HCT116 (cell line): ENCODE results near the gene ELL2. TPM values are rescaled to one million over a fixed set of nuclear protein-coding genes. Genes with fewer than 3 reads are reported as not detected.

ENCODE experiments used
- ATAC-seq: fragments of 200-7000 bp; cut with Tn5 transposase; 2 replicates; pipeline ENCODE4 v1.9.1; 2020; ENCODE audit warnings: mild to moderate bottlenecking, moderate library complexity
- BruUV-seq: library from RNA; stranded (reverse); fragments of 400-500 nt; replicated peaks from 2 replicates; lab custom pipeline; 2021; lab: Mats Ljungman, UMichigan
- CTCF ChIA-PET: fragments of 300-600 bp; sonication (Branson Sonifier 250); formaldehyde crosslinking; loops from one replicate; lab custom pipeline; 2021; ENCODE audit warnings: antibody characterized with exemption; lab: Charles Lee
- POLR2A ChIA-PET: fragments of 300-600, 350-600 bp; sonication (Branson Sonifier 250); formaldehyde crosslinking; loops from one replicate; lab custom pipeline; 2021; ENCODE audit warnings: antibody characterized with exemption; lab: Charles Lee
- RAD21 ChIA-PET, 2 experiments: fragments of 300-600 bp; sonication (Branson Sonifier 250); formaldehyde crosslinking; loops; one replicate each; lab custom pipeline; 2023; ENCODE audit warnings: low total read pairs in 2 of 2; ENCODE audit not compliant: uncharacterized antibody in 2 of 2, unreplicated experiment in 2 of 2, low non-redundant PET in 1 of 2; lab: Charles Lee
- DNase-seq: peaks from one replicate; pipeline ENCODE4 v3.0.0-alpha.2; 2010; ENCODE audit warnings: low read depth, low spot score
- H2AFZ ChIP-seq: fragments of 200-600 bp; shearing (Covaris generic), sonication (generic); 2 replicates; pipeline ENCODE4 v1.6.1; 2017; ENCODE audit warnings: low read depth, mixed run types, mixed read lengths, antibody characterized with exemption, low read length; ENCODE audit not compliant: poor library complexity, severe bottlenecking
- H3K27ac ChIP-seq: 2 replicates; pipeline ENCODE4 v1.5.1; 2012; ENCODE audit warnings: low read depth, low read length
- H3K27me3 ChIP-seq: fragments of 200-600 bp; sonication (generic); 2 replicates; pipeline ENCODE4 v1.6.1; 2016; ENCODE audit warnings: mixed run types, low read length, mixed read lengths; ENCODE audit not compliant: insufficient read depth
- H3K36me3 ChIP-seq, 2 experiments: fragments of 200-500 bp in 1 of 2; fragments of 200-600 bp in 1 of 2; sonication (Bioruptor generic) in 1 of 2; sonication (generic) in 1 of 2; 2 replicates each; pipeline versions ENCODE4 v1.5.1 to v1.6.1; 2014 to 2016; ENCODE audit warnings: low read length in 2 of 2, inconsistent platforms in 1 of 2, mixed read lengths in 1 of 2, mixed run types in 1 of 2; ENCODE audit not compliant: insufficient read depth in 2 of 2, control insufficient read depth in 1 of 2
- H3K4me1 ChIP-seq, 2 experiments: fragments of 200-600 bp in 1 of 2; sonication (generic) in 1 of 2; 2 replicates each; pipeline versions ENCODE4 v1.5.1 to v1.6.1; 2012 to 2017; ENCODE audit warnings: low read length in 2 of 2, inconsistent platforms in 1 of 2, mild to moderate bottlenecking in 1 of 2, mixed read lengths in 1 of 2, mixed run types in 1 of 2, moderate library complexity in 1 of 2; ENCODE audit not compliant: insufficient read depth in 2 of 2, control insufficient read depth in 1 of 2
- H3K4me2 ChIP-seq: fragments of 200-600 bp; sonication (generic); 2 replicates; pipeline ENCODE4 v1.6.1; 2017; ENCODE audit warnings: mixed run types, low read length, mixed read lengths
- H3K4me3 ChIP-seq, 2 experiments: fragments of 200-600 bp in 1 of 2; sonication (generic) in 1 of 2; replicated peaks in 1 of 2; 2 replicates each; pipeline ENCODE4 v1.5.1; 2011 to 2016; ENCODE audit warnings: low read length in 2 of 2, control low read depth in 1 of 2, low read depth in 1 of 2, mild to moderate bottlenecking in 1 of 2, mixed read lengths in 1 of 2, mixed run types in 1 of 2
- H3K79me2 ChIP-seq: fragments of 200-600 bp; sonication (generic); 2 replicates; pipeline ENCODE4 v1.6.1; 2017; ENCODE audit warnings: mild to moderate bottlenecking, mixed run types, low read length, moderate library complexity, mixed read lengths; ENCODE audit not compliant: insufficient read depth
- H3K9ac ChIP-seq: fragments of 200-600 bp; sonication (generic); 2 replicates; pipeline ENCODE4 v1.6.1; 2016; ENCODE audit warnings: low read length, mixed read lengths
- H3K9me2 ChIP-seq: fragments of 200-600 bp; sonication (generic), shearing (Covaris generic); 2 replicates; pipeline ENCODE4 v1.6.1; 2017; ENCODE audit warnings: mixed run types, mild to moderate bottlenecking, moderate library complexity; ENCODE audit not compliant: insufficient read depth
- H3K9me3 ChIP-seq, 2 experiments: fragments of 200-500 bp in 1 of 2; fragments of 200-600 bp in 1 of 2; sonication (Bioruptor generic) in 1 of 2; sonication (generic) in 1 of 2; 2 replicates each; pipeline ENCODE4 v1.6.1; 2014 to 2017; ENCODE audit warnings: low read length in 2 of 2, mixed read lengths in 2 of 2, inconsistent platforms in 1 of 2, low read depth in 1 of 2, mild to moderate bottlenecking in 1 of 2, mixed run types in 1 of 2, moderate library complexity in 1 of 2; ENCODE audit not compliant: control insufficient read depth in 1 of 2, insufficient read depth in 1 of 2
- H4K20me1 ChIP-seq: fragments of 200-600 bp; sonication (generic), shearing (Covaris generic); 2 replicates; pipeline ENCODE4 v1.6.1; 2017; ENCODE audit warnings: mixed run types, mild to moderate bottlenecking, moderate library complexity; ENCODE audit not compliant: insufficient read depth
- ATF3 ChIP-seq: IDR thresholded peaks from 2 replicates; pipeline ENCODE4 v1.6.1; 2012
- CEBPB ChIP-seq: IDR thresholded peaks from 2 replicates; pipeline ENCODE4 v1.6.1; 2012; ENCODE audit warnings: low read depth
- CTCF ChIP-seq, 3 experiments: fragments of 200-600 bp in 1 of 3; sonication (generic) in 1 of 3; IDR thresholded peaks in 2 of 3; conservative IDR thresholded peaks in 1 of 3; 2 replicates each; pipeline ENCODE4 v1.5.1; 2012 to 2017; ENCODE audit warnings: low read depth in 2 of 3, low read length in 2 of 3, antibody characterized with exemption in 1 of 3, borderline replicate concordance in 1 of 3, control low read depth in 1 of 3, mild to moderate bottlenecking in 1 of 3, mixed read lengths in 1 of 3, mixed run types in 1 of 3, moderate library complexity in 1 of 3; ENCODE audit not compliant: insufficient read depth in 1 of 3
- EGR1 ChIP-seq: IDR thresholded peaks from 2 replicates; pipeline ENCODE4 v1.6.1; 2012; ENCODE audit warnings: low read depth
- ELF1 ChIP-seq: IDR thresholded peaks from 2 replicates; pipeline ENCODE4 v1.6.1; 2012; ENCODE audit warnings: low read depth, borderline replicate concordance
- EZH2 ChIP-seq: fragments of 200-600 bp; sonication (generic); IDR thresholded peaks from 2 replicates; pipeline ENCODE4 v1.6.1; 2017; ENCODE audit warnings: antibody characterized with exemption, mixed run types
- FOSL1 ChIP-seq: IDR thresholded peaks from 2 replicates; pipeline ENCODE4 v1.6.1; 2012; ENCODE audit warnings: low read depth
- POLR2A ChIP-seq: IDR thresholded peaks from 2 replicates; pipeline ENCODE4 v1.7.0; 2011; ENCODE audit warnings: borderline replicate concordance; ENCODE audit not compliant: insufficient read depth, insufficient read length; ENCODE audit errors: extremely low read depth
- REST ChIP-seq: IDR thresholded peaks from 2 replicates; pipeline ENCODE4 v1.6.1; 2012; ENCODE audit warnings: low read depth
- SIN3A ChIP-seq: IDR thresholded peaks from 2 replicates; pipeline ENCODE4 v1.6.1; 2012; ENCODE audit warnings: low read depth
- SP1 ChIP-seq: IDR thresholded peaks from 2 replicates; pipeline ENCODE4 v1.6.1; 2012; ENCODE audit warnings: low read depth
- SRF ChIP-seq: IDR thresholded peaks from 2 replicates; pipeline ENCODE4 v1.6.1; 2012; ENCODE audit warnings: low read depth
- TCF7L2 ChIP-seq: IDR thresholded peaks from 2 replicates; pipeline ENCODE4 v1.7.0; 2011; ENCODE audit warnings: borderline replicate concordance, inconsistent platforms; ENCODE audit not compliant: insufficient read depth, insufficient read length; ENCODE audit errors: extremely low read depth
- YY1 ChIP-seq: IDR thresholded peaks from 2 replicates; pipeline ENCODE4 v1.6.1; 2011; ENCODE audit warnings: low read length, low read depth, moderate library complexity, mild to moderate bottlenecking; ENCODE audit not compliant: insufficient replicate concordance; ENCODE audit errors: extremely low read depth
- ZNF274 ChIP-seq: fragments of 200-500 bp; sonication (Bioruptor generic); IDR thresholded peaks from 2 replicates; pipeline ENCODE4 v1.6.1; 2014; ENCODE audit warnings: mild to moderate bottlenecking, low read depth, low read length, inconsistent platforms
- intact Hi-C: fragments of 100-400 bp; cut with micrococcal nuclease; formaldehyde crosslinking; loops from 2 replicates; pipeline ENCODE4 v1.10.0; 2022
- total RNA-seq: library from RNA; stranded (reverse); gene quantifications from one replicate; pipeline ENCODE4 v1.2.1, GENCODE V29; 2021; ENCODE audit not compliant: unreplicated experiment

The ELL2 gene
- total RNA-seq, 1 experiment from 2014 or later: 29.8 TPM

GRCh38 chr5:95845391-95845790, 116.3 kb downstream of the ELL2 start:
- Histone ChIP-seq H3K36me3 (no peaks in the 10 kb centered on the region), H3K27ac (no peak overlapping the region), H2AFZ (no peak overlapping the region), H3K4me1 (0 out of 4 replicates have a peak, but pooled peaks cover 0 to 5% of the 10 kb centered on the region in 2 experiments), H4K20me1 (no peaks in the 10 kb centered on the region), H3K9ac (no peak overlapping the region), H3K9me3 (no peaks in the 10 kb centered on the region), H3K4me2 (no peak overlapping the region), H3K4me3 (no peak overlapping the region), H3K27me3 (no peaks in the 10 kb centered on the region), H3K79me2 (no peaks in the 10 kb centered on the region), H3K9me2 (no peaks in the 10 kb centered on the region)
- no TSS peak for BruUV-seq
- DNase-seq: no peak
- CTCF ChIA-PET: interaction anchor here (1.0 to 4.3 kb wide), 2 partner anchors 64 to 877 kb away, joined by 3 to 30 read pairs; no protein-coding TSS in a partner anchor
- POLR2A ChIA-PET: no interaction called here
- RAD21 ChIA-PET: interaction anchor here in 1 of 2 experiments (0.7 kb wide), 1 partner anchor 64 kb away, joined by 3 read pairs; no protein-coding TSS in a partner anchor
- ATAC-seq: no peak
- intact Hi-C loops: loop anchor here (5.0 to 10.0 kb wide), 3 partner anchors 183 to 561 kb away; partner anchors contain the start of genes ARSK and MCTP1
- no peak for TF ChIP-seq SIN3A
- no peak for TF ChIP-seq YY1
- no peak for TF ChIP-seq SP1
- TF ChIP-seq FOSL1: no peak
- TF ChIP-seq EZH2: no peak
- no peak for TF ChIP-seq ZNF274
- no peak for TF ChIP-seq POLR2A
- TF ChIP-seq ELF1: no peak
- no peak for TF ChIP-seq CTCF (IDR thresholded peaks at IDR 0.05 in 2 of 3, conservative IDR thresholded peaks at IDR 0.05 in 1 of 3; ENCODE audit: borderline replicate concordance in 1 of 3, insufficient read depth in 1 of 3, low read depth in 2 of 3, low read length in 2 of 3)
- TF ChIP-seq TCF7L2: no peak
- TF ChIP-seq ATF3: no peak
- TF ChIP-seq REST: no peak
- no peak for TF ChIP-seq EGR1
- TF ChIP-seq SRF: no peak
- TF ChIP-seq CEBPB: no peak
